GM12878 (cell line): Measurements from ENCODE around the gene SLFN13. TPM values are rescaled to one million over a fixed set of nuclear protein-coding genes. Genes with fewer than 3 reads are reported as not detected.

Experiments
- BMI1 ChIP-seq: fragments of 450-650 bp; IDR thresholded peaks from 2 replicates; pipeline ENCODE4 v1.6.1; 2016; ENCODE audit warnings: mild to moderate bottlenecking, moderate library complexity, borderline replicate concordance
- CBFB ChIP-seq: IDR thresholded peaks from 2 replicates; pipeline ENCODE4 v1.6.1; 2016; ENCODE audit warnings: antibody characterized with exemption, low read depth
- CBX3 ChIP-seq: fragments of 200-600 bp; sonication (generic); IDR thresholded peaks from 2 replicates; pipeline ENCODE4 v1.6.1; 2016; ENCODE audit warnings: low read depth, borderline replicate concordance
- CHD2 ChIP-seq: IDR thresholded peaks from 2 replicates; pipeline ENCODE4 v1.6.1; 2011; ENCODE audit warnings: low read depth, low read length, improper control_type of control experiment, borderline replicate concordance
- EGR1 ChIP-seq, 2 experiments: IDR thresholded peaks; 1 replicate in 1 of 2; 2 replicates in 1 of 2; pipeline ENCODE4 v1.6.1; 2011 to 2012; ENCODE audit warnings: low read depth in 2 of 2, low read length in 2 of 2, borderline replicate concordance in 1 of 2, mild to moderate bottlenecking in 1 of 2, moderate library complexity in 1 of 2
- EP300 ChIP-seq, 2 experiments: fragments of 150-350 bp in 1 of 2; IDR thresholded peaks; 2 replicates each; pipeline ENCODE4 v1.6.1; 2011 to 2012; ENCODE audit warnings: low read depth in 2 of 2, low read length in 2 of 2, borderline replicate concordance in 1 of 2, improper control_type of control experiment in 1 of 2, inconsistent platforms in 1 of 2; ENCODE audit not compliant: control insufficient read depth in 1 of 2
- HDAC6 ChIP-seq: fragments of 200-600 bp; sonication (generic); IDR thresholded peaks from one replicate; pipeline ENCODE4 v1.8.0; 2017; ENCODE audit warnings: antibody characterized with exemption; ENCODE audit not compliant: unreplicated experiment
- IKZF2 ChIP-seq, 2 experiments: fragments of 450-650 bp; IDR thresholded peaks; 2 replicates each; pipeline ENCODE4 v1.6.1; 2017; ENCODE audit warnings: mild to moderate bottlenecking in 2 of 2, moderate library complexity in 2 of 2
- MYB ChIP-seq: fragments of 150-350 bp; IDR thresholded peaks from 2 replicates; pipeline ENCODE4 v1.6.1; 2014; ENCODE audit warnings: mild to moderate bottlenecking, low read depth, low read length, borderline replicate concordance
- NFXL1 ChIP-seq: fragments of 450-650 bp; IDR thresholded peaks from 2 replicates; pipeline ENCODE4 v1.6.1; 2017; ENCODE audit warnings: antibody characterized with exemption, mild to moderate bottlenecking, borderline replicate concordance
- SP1 ChIP-seq: IDR thresholded peaks from one replicate; pipeline ENCODE4 v1.6.1; 2011; ENCODE audit warnings: low read depth, low read length
- TARDBP ChIP-seq: IDR thresholded peaks from 2 replicates; pipeline ENCODE4 v1.6.1; 2016; ENCODE audit warnings: borderline replicate concordance
- WRNIP1 ChIP-seq: IDR thresholded peaks from 2 replicates; pipeline ENCODE4 v1.6.1; 2011; ENCODE audit warnings: low read depth, low read length, improper control_type of control experiment, borderline replicate concordance
- YY1 ChIP-seq: IDR thresholded peaks from 2 replicates; pipeline ENCODE4 v1.6.1; 2011; ENCODE audit warnings: low read depth, mild to moderate bottlenecking, low read length
- ZBED1 ChIP-seq: IDR thresholded peaks from 2 replicates; pipeline ENCODE4 v1.6.1; 2016; ENCODE audit warnings: borderline replicate concordance
- ZNF384 ChIP-seq: IDR thresholded peaks from 2 replicates; pipeline ENCODE4 v1.6.1; 2012; ENCODE audit warnings: low read depth, mild to moderate bottlenecking, low read length, improper control_type of control experiment, borderline replicate concordance
- ZSCAN29 ChIP-seq: fragments of 450-650 bp; IDR thresholded peaks from 2 replicates; pipeline ENCODE4 v1.6.1; 2017; ENCODE audit warnings: mild to moderate bottlenecking, moderate library complexity
- ZZZ3 ChIP-seq: IDR thresholded peaks from 2 replicates; pipeline ENCODE4 v1.6.1; 2011; ENCODE audit warnings: low read depth; ENCODE audit not compliant: control insufficient read depth, insufficient read length
- polyA plus RNA-seq, 11 experiments: library from polyadenylated mRNA; depleted of rRNA in 4 of 11; unstranded in 6 of 11; stranded (reverse) in 5 of 11; fragments of >200 nt; fragmentation: Nextera tagmentation in 4 of 11; fragmentation: Illumina TruSeq in 1 of 11; extraction: Ambion mirVana in 4 of 11; extraction: Trizol in 1 of 11; gene quantifications; 1 replicate in 1 of 11; 2 replicates in 10 of 11; pipeline versions ENCODE4 v1.2.1 to v1.2.3, GENCODE V29; 2011 to 2016; ENCODE audit warnings: inconsistent platforms in 2 of 11, missing spikeins in 2 of 11, low read depth in 1 of 11
- total RNA-seq, 4 experiments: library from RNA; depleted of rRNA in 3 of 4; stranded (reverse); fragments of >200 nt in 3 of 4; fragmentation: Illumina TruSeq in 1 of 4; extraction: Trizol in 1 of 4; gene quantifications; 2 replicates each; pipeline versions ENCODE4 v1.2.1 to v1.2.3, GENCODE V29; 2013 to 2021
- TF ChIP-seq, protein P1 (sequence below): IDR thresholded peaks from 2 replicates; pipeline ENCODE4 v1.6.1; 2012; ENCODE audit warnings: low read depth, low read length, improper control_type of control experiment
- TF ChIP-seq, protein P2 (sequence below): fragments of 450-650 bp; formaldehyde crosslinking; IDR thresholded peaks from 2 replicates; pipeline ENCODE4 v1.4.0; 2020; ENCODE audit warnings: mild to moderate bottlenecking, moderate library complexity
- TF ChIP-seq, protein P3 (sequence below): IDR thresholded peaks from 2 replicates; pipeline ENCODE4 v1.6.1; 2011; ENCODE audit warnings: borderline replicate concordance, low read depth, mild to moderate bottlenecking, moderate library complexity, low read length; ENCODE audit not compliant: insufficient read depth, poor library complexity, severe bottlenecking
- TF ChIP-seq, protein P4 (sequence below), 3 experiments: IDR thresholded peaks in 2 of 3; conservative IDR thresholded peaks in 1 of 3; 2 replicates each; pipeline ENCODE4 v1.5.1; 2011; ENCODE audit warnings: low read depth in 3 of 3, low read length in 3 of 3, mild to moderate bottlenecking in 3 of 3, control low read depth in 2 of 3, moderate library complexity in 2 of 3, inconsistent platforms in 1 of 3, mixed read lengths in 1 of 3; ENCODE audit not compliant: control insufficient read depth in 2 of 3, insufficient read depth in 1 of 3; ENCODE audit errors: extremely low read depth in 1 of 3

SLFN13 gene
- total and polyA plus RNA-seq, 10 of the 15 experiments (the other 5 are each of a cell fraction or from before 2014, with no cell fraction given): 12.4 to 82.4 (median 61.9) TPM

DNA sequence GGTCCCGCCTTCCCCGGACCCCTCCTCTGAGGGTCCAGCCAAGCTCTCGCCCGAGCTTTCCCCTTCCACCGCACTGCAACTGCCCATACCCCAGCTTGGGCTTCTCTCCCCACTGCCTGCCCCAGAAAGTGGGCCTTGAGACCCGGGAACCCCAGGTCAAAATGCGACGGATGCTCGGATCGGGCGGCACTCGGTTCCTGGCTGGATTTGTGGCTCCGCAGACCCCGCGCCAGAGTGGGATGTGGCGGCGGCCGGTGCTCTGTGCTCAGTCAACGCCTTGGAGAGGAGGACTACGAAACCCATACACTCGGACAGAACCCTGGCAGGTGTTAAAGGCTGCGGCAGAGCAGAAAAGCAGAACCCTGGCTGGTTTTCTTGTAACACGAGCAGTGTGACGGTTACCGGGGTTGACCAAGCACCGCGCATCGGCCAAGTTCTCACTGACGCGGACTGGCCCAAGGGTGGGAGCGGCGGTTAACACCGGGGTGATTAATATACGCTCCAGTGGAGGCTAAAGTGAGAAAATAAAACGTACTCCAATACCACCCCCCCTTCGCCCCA lies 885 bp upstream of the SLFN13 start (continued):
- TF ChIP-seq, protein P1, sequence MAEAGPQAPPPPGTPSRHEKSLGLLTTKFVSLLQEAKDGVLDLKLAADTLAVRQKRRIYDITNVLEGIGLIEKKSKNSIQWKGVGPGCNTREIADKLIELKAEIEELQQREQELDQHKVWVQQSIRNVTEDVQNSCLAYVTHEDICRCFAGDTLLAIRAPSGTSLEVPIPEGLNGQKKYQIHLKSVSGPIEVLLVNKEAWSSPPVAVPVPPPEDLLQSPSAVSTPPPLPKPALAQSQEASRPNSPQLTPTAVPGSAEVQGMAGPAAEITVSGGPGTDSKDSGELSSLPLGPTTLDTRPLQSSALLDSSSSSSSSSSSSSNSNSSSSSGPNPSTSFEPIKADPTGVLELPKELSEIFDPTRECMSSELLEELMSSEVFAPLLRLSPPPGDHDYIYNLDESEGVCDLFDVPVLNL: no peak
- TF ChIP-seq CBX3: no peak
- 0 out of 2 replicates have a peak, but pooled peaks have one; percentile 4 for TF ChIP-seq YY1
- TF ChIP-seq SP1: peak; percentile 23
- TF ChIP-seq, protein P2, sequence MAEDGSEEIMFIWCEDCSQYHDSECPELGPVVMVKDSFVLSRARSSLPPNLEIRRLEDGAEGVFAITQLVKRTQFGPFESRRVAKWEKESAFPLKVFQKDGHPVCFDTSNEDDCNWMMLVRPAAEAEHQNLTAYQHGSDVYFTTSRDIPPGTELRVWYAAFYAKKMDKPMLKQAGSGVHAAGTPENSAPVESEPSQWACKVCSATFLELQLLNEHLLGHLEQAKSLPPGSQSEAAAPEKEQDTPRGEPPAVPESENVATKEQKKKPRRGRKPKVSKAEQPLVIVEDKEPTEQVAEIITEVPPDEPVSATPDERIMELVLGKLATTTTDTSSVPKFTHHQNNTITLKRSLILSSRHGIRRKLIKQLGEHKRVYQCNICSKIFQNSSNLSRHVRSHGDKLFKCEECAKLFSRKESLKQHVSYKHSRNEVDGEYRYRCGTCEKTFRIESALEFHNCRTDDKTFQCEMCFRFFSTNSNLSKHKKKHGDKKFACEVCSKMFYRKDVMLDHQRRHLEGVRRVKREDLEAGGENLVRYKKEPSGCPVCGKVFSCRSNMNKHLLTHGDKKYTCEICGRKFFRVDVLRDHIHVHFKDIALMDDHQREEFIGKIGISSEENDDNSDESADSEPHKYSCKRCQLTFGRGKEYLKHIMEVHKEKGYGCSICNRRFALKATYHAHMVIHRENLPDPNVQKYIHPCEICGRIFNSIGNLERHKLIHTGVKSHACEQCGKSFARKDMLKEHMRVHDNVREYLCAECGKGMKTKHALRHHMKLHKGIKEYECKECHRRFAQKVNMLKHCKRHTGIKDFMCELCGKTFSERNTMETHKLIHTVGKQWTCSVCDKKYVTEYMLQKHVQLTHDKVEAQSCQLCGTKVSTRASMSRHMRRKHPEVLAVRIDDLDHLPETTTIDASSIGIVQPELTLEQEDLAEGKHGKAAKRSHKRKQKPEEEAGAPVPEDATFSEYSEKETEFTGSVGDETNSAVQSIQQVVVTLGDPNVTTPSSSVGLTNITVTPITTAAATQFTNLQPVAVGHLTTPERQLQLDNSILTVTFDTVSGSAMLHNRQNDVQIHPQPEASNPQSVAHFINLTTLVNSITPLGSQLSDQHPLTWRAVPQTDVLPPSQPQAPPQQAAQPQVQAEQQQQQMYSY (CRISPR knock-in tag): no peak
- peak; percentile 73; the same call in 1 of the 2 replicates for TF ChIP-seq CHD2
- peak; percentile 81 for TF ChIP-seq MYB
- peak; percentile 14; the same call in 1 of the 2 replicates for TF ChIP-seq ZSCAN29
- TF ChIP-seq ZNF384: no peak
- peak; percentile 10; the same call in 1 of the 2 replicates for TF ChIP-seq BMI1
- TF ChIP-seq EGR1 (IDR thresholded peaks at IDR 0.05; ENCODE audit: borderline replicate concordance in 1 of 2, low read depth in 2 of 2, low read length in 2 of 2): no peak
- TF ChIP-seq WRNIP1: no peak
- TF ChIP-seq, protein P3, sequence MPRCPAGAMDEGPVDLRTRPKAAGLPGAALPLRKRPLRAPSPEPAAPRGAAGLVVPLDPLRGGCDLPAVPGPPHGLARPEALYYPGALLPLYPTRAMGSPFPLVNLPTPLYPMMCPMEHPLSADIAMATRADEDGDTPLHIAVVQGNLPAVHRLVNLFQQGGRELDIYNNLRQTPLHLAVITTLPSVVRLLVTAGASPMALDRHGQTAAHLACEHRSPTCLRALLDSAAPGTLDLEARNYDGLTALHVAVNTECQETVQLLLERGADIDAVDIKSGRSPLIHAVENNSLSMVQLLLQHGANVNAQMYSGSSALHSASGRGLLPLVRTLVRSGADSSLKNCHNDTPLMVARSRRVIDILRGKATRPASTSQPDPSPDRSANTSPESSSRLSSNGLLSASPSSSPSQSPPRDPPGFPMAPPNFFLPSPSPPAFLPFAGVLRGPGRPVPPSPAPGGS: no peak
- TF ChIP-seq EP300 (IDR thresholded peaks at IDR 0.05; ENCODE audit: borderline replicate concordance in 1 of 2, control insufficient read depth in 1 of 2, low read depth in 2 of 2, low read length in 2 of 2): peak; percentile 48 to 80; a peak in 2 of 4 replicates
- TF ChIP-seq ZZZ3: no peak
- TF ChIP-seq NFXL1: no peak
- TF ChIP-seq IKZF2 (IDR thresholded peaks at IDR 0.05): peak; percentile 67 to 74; a peak in 3 of 4 replicates
- no peak for TF ChIP-seq ZBED1
- TF ChIP-seq HDAC6: no peak
- no peak for TF ChIP-seq TARDBP
- TF ChIP-seq CBFB: no peak
- TF ChIP-seq, protein P4, sequence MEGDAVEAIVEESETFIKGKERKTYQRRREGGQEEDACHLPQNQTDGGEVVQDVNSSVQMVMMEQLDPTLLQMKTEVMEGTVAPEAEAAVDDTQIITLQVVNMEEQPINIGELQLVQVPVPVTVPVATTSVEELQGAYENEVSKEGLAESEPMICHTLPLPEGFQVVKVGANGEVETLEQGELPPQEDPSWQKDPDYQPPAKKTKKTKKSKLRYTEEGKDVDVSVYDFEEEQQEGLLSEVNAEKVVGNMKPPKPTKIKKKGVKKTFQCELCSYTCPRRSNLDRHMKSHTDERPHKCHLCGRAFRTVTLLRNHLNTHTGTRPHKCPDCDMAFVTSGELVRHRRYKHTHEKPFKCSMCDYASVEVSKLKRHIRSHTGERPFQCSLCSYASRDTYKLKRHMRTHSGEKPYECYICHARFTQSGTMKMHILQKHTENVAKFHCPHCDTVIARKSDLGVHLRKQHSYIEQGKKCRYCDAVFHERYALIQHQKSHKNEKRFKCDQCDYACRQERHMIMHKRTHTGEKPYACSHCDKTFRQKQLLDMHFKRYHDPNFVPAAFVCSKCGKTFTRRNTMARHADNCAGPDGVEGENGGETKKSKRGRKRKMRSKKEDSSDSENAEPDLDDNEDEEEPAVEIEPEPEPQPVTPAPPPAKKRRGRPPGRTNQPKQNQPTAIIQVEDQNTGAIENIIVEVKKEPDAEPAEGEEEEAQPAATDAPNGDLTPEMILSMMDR (IDR thresholded peaks at IDR 0.05 in 2 of 3, conservative IDR thresholded peaks at IDR 0.05 in 1 of 3; ENCODE audit: control insufficient read depth in 2 of 3, extremely low read depth in 1 of 3, insufficient read depth in 1 of 3, low read depth in 3 of 3, low read length in 3 of 3): no peak
